Naive B cell (primary cell): Measurements from ENCODE around the gene SYT9. TPM values are rescaled to one million over a fixed set of nuclear protein-coding genes. Genes with fewer than 3 reads are reported as not detected.

ENCODE experiments used
- ATAC-seq, 2 donors: fragments of 150-1000 bp; cut with Tn5 transposase; 2 replicates each; pipeline ENCODE4 v1.10.0; 2021; ENCODE audit warnings: low read depth in 2 of 2, mild to moderate bottlenecking in 2 of 2, moderate library complexity in 2 of 2
- DNase-seq: peaks from one replicate; pipeline ENCODE4 v3.0.0; 2022
- H3K27ac Mint-ChIP-seq, 6 donors: one replicate each; pipeline ENCODE4 v1.8.0; 2020 to 2022; ENCODE audit warnings: mild to moderate bottlenecking in 6 of 6, mixed read lengths in 6 of 6, moderate library complexity in 5 of 6, inconsistent platforms in 2 of 6
- H3K27me3 Mint-ChIP-seq, 3 donors: one replicate each; pipeline ENCODE4 v1.8.0; 2021 to 2022; ENCODE audit warnings: mixed read lengths in 3 of 3, mild to moderate bottlenecking in 1 of 3
- H3K36me3 Mint-ChIP-seq, 2 donors: one replicate each; pipeline ENCODE4 v1.8.0; 2020 to 2022; ENCODE audit warnings: mixed read lengths in 2 of 2, inconsistent platforms in 1 of 2, mild to moderate bottlenecking in 1 of 2
- H3K4me1 Mint-ChIP-seq, 3 donors: one replicate each; pipeline ENCODE4 v1.8.0; 2020 to 2022; ENCODE audit warnings: mixed read lengths in 3 of 3, inconsistent platforms in 1 of 3, mild to moderate bottlenecking in 1 of 3, moderate library complexity in 1 of 3
- H3K4me3 Mint-ChIP-seq, 8 donors: one replicate each; pipeline ENCODE4 v1.8.0; 2020 to 2022; ENCODE audit warnings: mild to moderate bottlenecking in 8 of 8, mixed read lengths in 8 of 8, moderate library complexity in 8 of 8, inconsistent platforms in 2 of 8
- H3K9me3 Mint-ChIP-seq, 7 donors: one replicate each; pipeline ENCODE4 v1.8.0; 2020 to 2022; ENCODE audit warnings: mixed read lengths in 7 of 7, mild to moderate bottlenecking in 5 of 7, inconsistent platforms in 2 of 7, moderate library complexity in 1 of 7
- polyA plus RNA-seq, 6 donors: library from polyadenylated mRNA; unstranded; fragments of 300-500 nt; fragmentation: Illumina TruSeq; gene quantifications; one replicate each; pipeline ENCODE4 v1.2.3, GENCODE V29; 2021; ENCODE audit warnings: low read depth in 6 of 6

The SYT9 gene
- polyA plus RNA-seq, 6 donors from 2014 or later = not detected

DNA sequence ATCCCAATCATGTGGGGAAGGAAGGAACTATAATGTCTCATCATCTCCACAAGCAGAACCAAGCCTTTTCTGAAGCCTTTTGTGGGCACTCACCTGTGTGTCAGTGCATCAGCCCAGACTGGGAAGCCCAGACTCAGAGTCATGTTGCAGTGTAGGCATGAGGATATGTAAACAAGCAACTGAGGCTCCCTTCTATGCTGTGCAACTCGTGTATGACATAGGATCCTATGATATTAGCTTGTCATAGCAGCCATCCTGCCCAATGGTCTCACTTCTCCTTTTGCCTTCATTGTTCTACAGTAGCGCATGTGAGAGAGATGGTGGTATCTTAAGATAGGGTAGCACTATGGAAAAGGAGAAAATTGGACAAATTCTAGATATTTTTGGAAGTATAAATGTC lies 130.2 kb downstream of the SYT9 start:
- ATAC-seq = peak; percentile 52 to 78
- H3K36me3 Mint-ChIP-seq = peaks cover 0 to 2% of the 10 kb centered on the region in 2 donors
- no peak overlapping the region for H3K27ac Mint-ChIP-seq
- peaks cover 0 to 8% (median 4%) of the 10 kb centered on the region in 7 donors for H3K9me3 Mint-ChIP-seq
- no peak overlapping the region for H3K4me3 Mint-ChIP-seq
- H3K27me3 Mint-ChIP-seq = peaks cover 40 to 45% (median 41%) of the 10 kb centered on the region in 3 donors
- DNase-seq = no peak
- no peaks in the 10 kb centered on the region for H3K4me1 Mint-ChIP-seq

DNA sequence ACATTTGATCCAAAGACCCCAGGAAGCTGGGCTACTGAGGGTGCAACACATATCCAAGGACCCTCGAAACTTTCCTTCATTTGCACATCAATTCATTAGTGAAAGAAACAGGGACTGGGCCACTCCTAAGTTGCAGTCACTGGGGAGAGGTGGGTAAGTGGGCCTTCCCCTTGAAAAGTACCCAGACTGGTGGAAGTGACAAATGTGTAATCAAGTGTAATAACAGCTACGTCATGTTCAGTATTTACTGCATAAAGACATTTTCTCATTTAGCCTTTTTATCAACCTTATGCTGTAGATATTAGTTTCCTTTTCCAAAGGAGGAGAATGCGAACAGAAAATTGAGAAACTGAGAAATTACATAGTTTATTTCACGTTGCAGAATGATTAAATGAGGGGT lies 131.7 kb downstream of the SYT9 start:
- no peak for DNase-seq
- peaks cover 29 to 34% (median 30%) of the 10 kb centered on the region in 3 donors for H3K27me3 Mint-ChIP-seq
- H3K4me1 Mint-ChIP-seq = no peaks in the 10 kb centered on the region
- H3K9me3 Mint-ChIP-seq = peaks cover 0 to 8% (median 3%) of the 10 kb centered on the region in 7 donors
- no peak overlapping the region for H3K27ac Mint-ChIP-seq
- peak in 1 of 2 donors; percentile 34 for ATAC-seq
- no peaks in the 10 kb centered on the region for H3K36me3 Mint-ChIP-seq
- no peak overlapping the region for H3K4me3 Mint-ChIP-seq

DNA sequence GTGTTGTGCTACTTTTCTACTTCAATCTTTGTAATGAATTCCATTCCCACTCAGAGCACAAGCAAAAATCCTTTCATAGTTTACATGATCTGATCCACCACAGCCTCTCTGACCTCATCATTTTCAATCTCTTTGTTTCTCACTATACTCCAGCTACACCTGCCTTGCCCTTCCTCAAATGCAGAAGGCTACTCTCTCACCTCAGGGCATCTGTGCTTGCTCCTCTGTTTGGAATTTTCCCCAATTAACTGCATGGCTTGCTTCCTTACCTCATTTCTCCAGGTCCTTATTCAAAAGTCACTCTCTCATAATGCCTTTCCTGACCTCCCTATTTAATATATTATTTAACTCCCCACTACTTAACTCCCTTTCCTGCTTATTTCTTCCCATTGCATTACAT lies 133.0 kb downstream of the SYT9 start:
- H3K27me3 Mint-ChIP-seq = peaks cover 19 to 28% (median 21%) of the 10 kb centered on the region in 3 donors
- H3K9me3 Mint-ChIP-seq = peaks cover 0 to 5% (median 3%) of the 10 kb centered on the region in 7 donors
- DNase-seq = no peak
- no peak for ATAC-seq
- no peaks in the 10 kb centered on the region for H3K4me1 Mint-ChIP-seq
- no peak overlapping the region for H3K4me3 Mint-ChIP-seq
- no peaks in the 10 kb centered on the region for H3K36me3 Mint-ChIP-seq
- H3K27ac Mint-ChIP-seq = peak overlapping the region in 1 of 6 donors; percentile 11

DNA sequence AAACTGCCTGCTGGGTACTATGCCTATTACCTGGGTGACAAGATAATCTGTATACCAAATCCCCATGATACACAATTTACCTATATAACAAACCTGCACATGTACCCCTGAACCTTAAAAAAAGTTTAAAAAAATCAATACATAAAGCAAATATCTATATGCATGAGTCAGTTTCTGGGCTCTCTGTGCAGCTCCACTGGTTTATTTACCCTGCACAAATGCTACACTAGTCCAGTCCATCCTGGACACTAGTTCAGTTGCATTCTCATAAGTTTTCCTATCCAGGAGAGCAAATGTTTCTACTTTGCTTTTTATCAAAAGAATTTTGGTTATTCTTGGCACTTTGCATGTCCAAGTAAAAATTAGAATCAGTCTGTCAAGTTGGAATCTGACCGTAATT lies 133.8 kb downstream of the SYT9 start:
- Mint-ChIP-seq H3K4me1 (no peaks in the 10 kb centered on the region), H3K27ac (no peak overlapping the region), H3K36me3 (no peaks in the 10 kb centered on the region), H3K27me3 (peaks cover 15 to 23% (median 16%) of the 10 kb centered on the region in 3 donors), H3K9me3 (peaks cover 0 to 13% (median 0%) of the 10 kb centered on the region in 7 donors), H3K4me3 (no peak overlapping the region)
- no peak for ATAC-seq
- DNase-seq = no peak

DNA sequence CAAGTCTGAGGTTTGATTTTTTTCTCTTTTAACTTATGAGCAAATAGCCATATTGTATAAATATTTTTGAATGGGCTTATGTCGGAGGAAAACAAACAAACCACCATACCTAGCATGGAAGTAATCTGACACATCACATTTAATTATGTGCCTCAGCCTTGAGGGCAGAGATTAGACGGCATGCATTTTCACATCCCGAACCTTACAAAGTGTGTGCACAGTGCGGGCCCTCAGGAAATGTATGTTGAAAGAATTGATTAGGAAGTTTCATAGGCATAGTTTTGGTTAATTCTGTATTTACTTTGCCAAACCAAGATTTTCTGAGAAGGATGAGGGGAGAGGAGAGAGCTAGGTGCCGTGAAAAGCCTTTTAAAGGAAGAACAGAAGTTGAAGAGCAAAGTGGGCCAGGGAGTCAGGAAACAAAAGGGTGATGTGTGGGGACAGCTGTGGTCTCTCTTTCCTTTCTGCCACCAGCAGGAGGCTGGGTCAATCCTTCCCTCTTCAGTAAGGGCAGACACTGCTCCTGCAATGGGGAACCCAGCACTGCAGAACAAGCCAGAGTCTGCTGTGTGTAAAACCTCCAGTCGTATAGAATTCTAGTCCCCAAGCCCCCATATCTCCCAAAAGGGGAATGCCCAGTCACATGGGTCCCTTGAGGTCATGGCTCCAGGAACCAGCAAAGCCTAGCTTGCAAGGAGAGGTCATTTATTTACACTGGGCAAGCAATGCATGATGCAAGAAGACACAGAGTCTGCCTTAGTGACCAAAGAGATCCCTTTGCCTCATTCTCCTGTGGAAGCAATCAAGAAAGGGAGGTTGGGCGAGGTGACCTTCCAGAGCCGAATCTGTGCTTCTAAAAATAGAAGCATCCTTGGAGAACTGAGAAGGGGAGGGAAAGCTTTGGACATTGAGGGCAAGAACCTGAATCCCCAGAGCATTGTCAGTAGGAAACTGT lies 162.5 kb downstream of the SYT9 start:
- Mint-ChIP-seq H3K9me3 (peaks cover 0 to 16% (median 11%) of the 10 kb centered on the region in 7 donors), H3K27ac (peak overlapping the region in 2 of 6 donors; percentile 7 to 12), H3K4me1 (peaks cover 0 to 3% (median 0%) of the 10 kb centered on the region in 3 donors), H3K4me3 (peak overlapping the region in 1 of 8 donors; percentile 2), H3K27me3 (peaks cover 7 to 67% (median 58%) of the 10 kb centered on the region in 3 donors), H3K36me3 (peaks cover 0 to 19% of the 10 kb centered on the region in 2 donors)
- no peak for ATAC-seq
- DNase-seq = no peak

DNA sequence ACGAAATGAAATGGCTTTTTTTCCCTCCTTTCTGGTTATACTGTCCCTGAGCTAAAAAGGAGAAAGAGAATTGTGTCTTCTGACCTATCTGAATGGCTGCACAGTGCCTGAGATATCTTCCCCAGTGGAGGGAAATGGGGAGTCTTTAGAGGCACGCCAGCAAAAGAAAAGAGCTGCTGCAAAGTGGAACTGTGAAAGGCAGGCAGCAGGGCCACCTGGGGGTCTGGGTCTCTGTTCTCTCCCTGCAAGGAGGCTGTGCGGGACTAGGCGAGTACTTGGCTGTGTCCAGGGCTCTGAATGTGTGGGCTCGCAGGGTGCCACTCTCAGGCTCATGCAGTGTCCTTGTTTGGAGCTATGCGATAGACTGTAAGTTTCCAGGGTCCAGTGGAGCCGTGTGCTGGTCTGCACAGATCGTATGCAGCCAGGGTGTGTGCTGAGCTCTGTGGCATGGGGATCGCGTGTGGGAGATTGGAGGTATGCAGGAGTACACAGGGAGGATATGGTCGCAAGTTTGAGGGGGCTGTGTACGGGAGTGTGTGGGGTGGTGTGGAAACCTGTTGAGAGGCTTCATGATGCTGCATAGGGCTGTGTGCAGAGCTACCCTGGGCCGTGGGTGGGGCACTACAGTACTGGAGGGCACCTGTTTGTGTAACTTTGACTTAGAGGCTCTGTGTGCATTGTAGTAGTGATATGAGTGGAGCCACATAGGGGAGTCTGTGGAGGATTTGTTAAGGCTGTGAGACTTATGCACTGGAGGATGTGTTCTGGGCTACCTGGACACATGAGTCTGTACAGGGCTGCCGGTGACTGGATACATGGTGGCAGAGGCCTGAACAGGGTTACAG lies 163.5 kb downstream of the SYT9 start:
- Mint-ChIP-seq H3K27me3 (peaks cover 6 to 58% (median 50%) of the 10 kb centered on the region in 3 donors), H3K9me3 (peaks cover 0 to 16% (median 7%) of the 10 kb centered on the region in 7 donors), H3K4me1 (peaks cover 0 to 3% (median 0%) of the 10 kb centered on the region in 3 donors), H3K27ac (peak overlapping the region in 2 of 6 donors; percentile 76 to 91), H3K36me3 (peaks cover 0 to 19% of the 10 kb centered on the region in 2 donors), H3K4me3 (no peak overlapping the region)
- ATAC-seq (no peak), DNase-seq (no peak)

DNA sequence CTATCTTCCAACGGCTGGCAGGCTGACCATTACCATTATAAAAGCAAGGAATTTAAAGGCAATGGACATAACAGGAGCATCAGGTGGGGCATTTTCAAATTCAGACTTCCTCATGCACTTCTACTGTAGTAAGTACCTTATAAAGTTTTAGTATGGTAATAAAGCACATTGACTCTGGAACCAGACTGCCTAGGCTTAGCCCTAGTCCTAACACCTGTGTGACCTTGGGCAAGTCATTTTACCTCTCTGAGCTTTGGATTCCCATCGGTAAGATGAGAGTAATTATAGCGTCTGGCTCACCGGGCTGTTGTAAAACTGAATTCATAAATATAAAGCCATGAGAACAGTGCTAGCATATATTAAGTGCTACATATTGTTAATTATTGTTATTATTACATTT lies 164.4 kb downstream of the SYT9 start:
- peaks cover 5 to 54% (median 47%) of the 10 kb centered on the region in 3 donors for H3K27me3 Mint-ChIP-seq
- no peak for DNase-seq
- no peak overlapping the region for H3K4me3 Mint-ChIP-seq
- H3K9me3 Mint-ChIP-seq = peaks cover 0 to 14% (median 7%) of the 10 kb centered on the region in 7 donors
- H3K4me1 Mint-ChIP-seq = peaks cover 0 to 3% (median 0%) of the 10 kb centered on the region in 3 donors
- H3K27ac Mint-ChIP-seq = no peak overlapping the region
- ATAC-seq = no peak
- peaks cover 0 to 15% of the 10 kb centered on the region in 2 donors for H3K36me3 Mint-ChIP-seq

DNA sequence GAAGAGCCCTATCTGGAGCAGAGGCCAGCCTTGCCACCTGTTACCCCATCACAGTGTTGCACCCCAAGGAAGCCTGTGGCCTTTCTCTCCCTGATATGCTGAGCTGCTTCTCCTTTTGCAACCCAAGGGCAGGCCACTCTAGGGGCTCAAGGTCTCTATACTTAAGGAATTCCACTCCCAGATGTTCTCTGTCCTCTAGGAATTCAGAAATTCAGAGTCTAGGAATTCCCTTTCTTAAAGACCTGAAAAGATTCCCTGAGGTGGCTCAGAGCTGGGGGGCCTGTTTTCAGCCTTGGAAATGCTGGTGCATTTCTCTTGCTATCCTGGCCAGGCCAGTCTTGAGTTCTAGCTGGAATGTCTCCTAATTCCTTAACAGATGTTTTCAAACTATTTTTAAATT lies 165.6 kb downstream of the SYT9 start:
- H3K27me3 Mint-ChIP-seq = peaks cover 0 to 45% (median 39%) of the 10 kb centered on the region in 3 donors
- H3K36me3 Mint-ChIP-seq = peaks cover 0 to 6% of the 10 kb centered on the region in 2 donors
- no peak overlapping the region for H3K4me3 Mint-ChIP-seq
- DNase-seq = no peak
- H3K4me1 Mint-ChIP-seq = peaks cover 0 to 3% (median 0%) of the 10 kb centered on the region in 3 donors
- ATAC-seq = no peak
- H3K27ac Mint-ChIP-seq = no peak overlapping the region
- peaks cover 0 to 2% (median under 1%) of the 10 kb centered on the region in 7 donors for H3K9me3 Mint-ChIP-seq

DNA sequence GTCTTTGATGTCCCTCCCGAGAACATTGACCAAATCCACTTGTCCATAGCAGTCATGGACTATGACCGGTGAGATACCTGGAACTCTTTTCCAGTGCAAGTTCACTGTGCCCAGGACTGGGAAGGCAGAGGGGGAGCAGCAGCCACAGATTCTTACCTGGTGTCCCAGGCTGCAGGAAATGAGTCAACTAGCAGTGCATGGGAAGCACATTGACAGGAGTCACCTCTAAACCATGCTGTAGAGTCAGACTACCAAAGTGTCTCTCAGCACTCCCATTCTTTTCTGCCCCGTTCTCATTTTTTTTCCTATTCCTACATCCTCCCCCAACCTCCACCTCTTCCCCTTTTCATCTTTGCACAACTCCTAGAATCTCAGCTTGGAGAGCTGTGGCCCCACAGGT lies 166.4 kb downstream of the SYT9 start:
- Mint-ChIP-seq H3K4me3 (peak overlapping the region in 1 of 8 donors; percentile 38), H3K27ac (peak overlapping the region in 1 of 6 donors; percentile 17), H3K36me3 (no peaks in the 10 kb centered on the region), H3K9me3 (no peaks in the 10 kb centered on the region), H3K27me3 (peaks cover 0 to 38% (median 32%) of the 10 kb centered on the region in 3 donors), H3K4me1 (peaks cover 0 to 5% (median 2%) of the 10 kb centered on the region in 3 donors)
- DNase-seq (no peak), ATAC-seq (no peak)

DNA sequence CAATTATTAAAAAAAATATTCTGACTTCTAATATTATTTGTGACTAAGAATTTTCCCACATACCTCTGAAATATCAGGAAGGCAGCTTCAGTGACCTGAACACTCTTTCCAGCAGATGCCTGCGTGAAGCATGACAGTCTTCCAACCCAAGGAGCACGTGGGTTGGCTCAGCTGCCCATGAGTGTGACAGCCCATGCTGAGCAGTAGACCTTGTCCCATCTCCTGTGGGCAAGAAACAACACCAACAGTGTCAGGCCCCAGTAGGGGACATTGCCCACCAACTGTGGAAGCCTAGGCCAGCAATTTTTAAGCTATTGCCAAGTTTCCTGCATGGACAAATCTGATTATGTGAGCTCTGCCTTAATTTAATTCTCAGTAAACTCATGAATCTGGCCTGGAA lies 167.2 kb downstream of the SYT9 start:
- Mint-ChIP-seq H3K9me3 (no peaks in the 10 kb centered on the region), H3K4me1 (peaks cover 0 to 7% (median 5%) of the 10 kb centered on the region in 3 donors), H3K27ac (no peak overlapping the region), H3K27me3 (peaks cover 0 to 29% (median 24%) of the 10 kb centered on the region in 3 donors), H3K36me3 (no peaks in the 10 kb centered on the region), H3K4me3 (no peak overlapping the region)
- DNase-seq (no peak), ATAC-seq (no peak)

DNA sequence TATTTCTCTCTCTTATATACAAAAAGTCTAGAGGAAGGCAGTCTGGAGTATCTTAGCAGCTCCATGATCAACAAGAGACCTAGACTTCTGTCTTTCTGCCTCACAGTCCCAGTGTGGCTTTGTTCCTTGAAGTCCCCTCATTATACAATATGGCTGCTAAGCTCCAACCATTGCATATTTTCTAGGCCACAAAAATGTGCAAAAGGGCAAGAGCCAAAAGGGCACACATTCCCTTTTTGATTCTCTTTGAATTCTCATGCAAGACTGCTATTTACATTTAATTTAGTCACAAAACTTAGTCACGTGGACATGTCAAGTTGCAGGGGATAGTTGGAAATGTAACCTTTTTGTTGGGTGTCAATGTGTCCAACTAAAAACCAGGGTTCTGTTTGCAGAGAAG lies 169.4 kb downstream of the SYT9 start:
- H3K4me3 Mint-ChIP-seq = no peak overlapping the region
- H3K9me3 Mint-ChIP-seq = no peaks in the 10 kb centered on the region

DNA sequence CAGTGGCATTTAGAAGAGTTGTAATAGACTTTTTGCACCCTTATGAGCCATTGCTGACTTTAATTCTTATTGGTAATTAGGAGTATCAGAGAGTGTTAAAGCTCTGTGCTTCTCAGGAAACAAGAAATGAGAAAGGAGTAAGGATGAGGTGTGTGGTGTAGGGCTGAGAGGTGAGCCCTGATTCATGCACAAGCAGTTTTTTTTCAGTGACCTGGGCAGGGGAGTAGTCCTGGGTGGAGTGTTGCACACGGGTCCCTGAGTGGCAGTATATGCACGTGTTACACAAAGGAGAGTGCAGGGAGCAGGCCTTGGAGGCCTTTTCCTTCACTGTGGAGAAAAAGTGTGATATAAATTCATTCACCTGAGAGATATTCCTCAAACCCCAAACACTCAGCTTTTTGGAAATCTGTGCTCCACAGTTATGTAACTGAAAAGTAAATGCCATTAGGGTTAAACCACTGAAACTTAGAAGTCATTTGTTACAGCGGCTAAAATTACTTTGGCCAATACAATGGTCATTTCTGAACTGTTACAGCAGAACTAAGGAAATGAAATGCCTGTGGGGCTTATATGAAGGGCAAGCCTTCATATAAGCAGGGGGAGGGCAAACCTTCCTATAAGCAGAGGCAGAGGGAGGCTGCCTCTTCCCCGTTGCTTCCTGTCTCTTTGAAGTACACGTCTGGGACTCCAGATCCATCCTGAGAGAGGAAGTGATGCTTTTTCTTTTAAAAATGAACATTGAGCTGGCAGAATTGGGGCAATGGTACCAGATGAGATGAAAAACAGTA lies 171.0 kb downstream of the SYT9 start:
- Mint-ChIP-seq H3K27ac (peak overlapping the region in 2 of 6 donors; percentile 9 to 25), H3K4me1 (peaks cover 0 to 5% (median 4%) of the 10 kb centered on the region in 3 donors), H3K4me3 (no peak overlapping the region), H3K36me3 (no peaks in the 10 kb centered on the region), H3K27me3 (peaks cover 0 to 23% (median 5%) of the 10 kb centered on the region in 3 donors), H3K9me3 (no peaks in the 10 kb centered on the region)
- ATAC-seq (no peak), DNase-seq (no peak)

More for the DNA sequence above, 169.4 kb downstream of the SYT9 start:
- Mint-ChIP-seq H3K27ac (no peak overlapping the region), H3K36me3 (no peaks in the 10 kb centered on the region), H3K4me1 (peaks cover 0 to 5% (median 4%) of the 10 kb centered on the region in 3 donors), H3K27me3 (peaks cover 0 to 18% (median 5%) of the 10 kb centered on the region in 3 donors)
- no peak for ATAC-seq
- no peak for DNase-seq
